K562 (cell line): Measurements from ENCODE around the gene FLVCR2.

Source experiments
- POLR2AphosphoS5 ChIP-seq: IDR thresholded peaks from 2 replicates; pipeline ENCODE4 v1.6.1; 2011; ENCODE audit warnings: mild to moderate bottlenecking, low read depth, low read length, moderate library complexity; ENCODE audit not compliant: control insufficient read depth, insufficient read depth
- ZBTB7A ChIP-seq: IDR thresholded peaks from 2 replicates; pipeline ENCODE4 v1.6.1; 2011; ENCODE audit warnings: low read depth, mild to moderate bottlenecking, low read length, moderate library complexity, borderline replicate concordance; ENCODE audit not compliant: control insufficient read depth
- ZNF274 ChIP-seq: IDR thresholded peaks from 2 replicates; pipeline ENCODE4 v1.6.1; 2011; ENCODE audit warnings: low read depth, mild to moderate bottlenecking, low read length, moderate library complexity, borderline replicate concordance
- TF ChIP-seq, protein P1 (sequence below): sonication (generic); formaldehyde crosslinking; IDR thresholded peaks from 2 replicates; pipeline ENCODE4 v1.8.0; 2023; ENCODE audit warnings: missing genetic modification reagents, mild to moderate bottlenecking, borderline replicate concordance

DNA sequence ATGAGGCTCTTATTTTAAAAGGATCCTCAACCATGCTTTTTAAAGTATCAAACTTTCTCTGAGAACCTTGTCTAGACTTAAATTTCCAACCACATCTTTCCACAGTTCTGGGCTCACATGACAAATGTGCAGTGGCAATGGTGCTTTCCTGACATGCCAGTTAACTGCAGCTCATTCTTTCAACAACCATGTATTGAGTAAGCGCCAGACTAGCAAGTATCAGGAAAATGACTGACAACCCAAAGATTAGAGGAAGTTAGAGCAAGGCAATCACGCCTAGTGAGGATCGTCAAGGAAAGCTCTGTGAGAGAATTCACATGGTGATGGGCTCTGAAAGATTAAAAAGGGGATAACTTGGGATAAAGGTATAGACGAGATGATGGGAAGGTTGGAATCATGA is 35.8 kb downstream of the FLVCR2 start:
- no peak for TF ChIP-seq POLR2AphosphoS5
- TF ChIP-seq ZNF274: no peak
- TF ChIP-seq, protein P1, sequence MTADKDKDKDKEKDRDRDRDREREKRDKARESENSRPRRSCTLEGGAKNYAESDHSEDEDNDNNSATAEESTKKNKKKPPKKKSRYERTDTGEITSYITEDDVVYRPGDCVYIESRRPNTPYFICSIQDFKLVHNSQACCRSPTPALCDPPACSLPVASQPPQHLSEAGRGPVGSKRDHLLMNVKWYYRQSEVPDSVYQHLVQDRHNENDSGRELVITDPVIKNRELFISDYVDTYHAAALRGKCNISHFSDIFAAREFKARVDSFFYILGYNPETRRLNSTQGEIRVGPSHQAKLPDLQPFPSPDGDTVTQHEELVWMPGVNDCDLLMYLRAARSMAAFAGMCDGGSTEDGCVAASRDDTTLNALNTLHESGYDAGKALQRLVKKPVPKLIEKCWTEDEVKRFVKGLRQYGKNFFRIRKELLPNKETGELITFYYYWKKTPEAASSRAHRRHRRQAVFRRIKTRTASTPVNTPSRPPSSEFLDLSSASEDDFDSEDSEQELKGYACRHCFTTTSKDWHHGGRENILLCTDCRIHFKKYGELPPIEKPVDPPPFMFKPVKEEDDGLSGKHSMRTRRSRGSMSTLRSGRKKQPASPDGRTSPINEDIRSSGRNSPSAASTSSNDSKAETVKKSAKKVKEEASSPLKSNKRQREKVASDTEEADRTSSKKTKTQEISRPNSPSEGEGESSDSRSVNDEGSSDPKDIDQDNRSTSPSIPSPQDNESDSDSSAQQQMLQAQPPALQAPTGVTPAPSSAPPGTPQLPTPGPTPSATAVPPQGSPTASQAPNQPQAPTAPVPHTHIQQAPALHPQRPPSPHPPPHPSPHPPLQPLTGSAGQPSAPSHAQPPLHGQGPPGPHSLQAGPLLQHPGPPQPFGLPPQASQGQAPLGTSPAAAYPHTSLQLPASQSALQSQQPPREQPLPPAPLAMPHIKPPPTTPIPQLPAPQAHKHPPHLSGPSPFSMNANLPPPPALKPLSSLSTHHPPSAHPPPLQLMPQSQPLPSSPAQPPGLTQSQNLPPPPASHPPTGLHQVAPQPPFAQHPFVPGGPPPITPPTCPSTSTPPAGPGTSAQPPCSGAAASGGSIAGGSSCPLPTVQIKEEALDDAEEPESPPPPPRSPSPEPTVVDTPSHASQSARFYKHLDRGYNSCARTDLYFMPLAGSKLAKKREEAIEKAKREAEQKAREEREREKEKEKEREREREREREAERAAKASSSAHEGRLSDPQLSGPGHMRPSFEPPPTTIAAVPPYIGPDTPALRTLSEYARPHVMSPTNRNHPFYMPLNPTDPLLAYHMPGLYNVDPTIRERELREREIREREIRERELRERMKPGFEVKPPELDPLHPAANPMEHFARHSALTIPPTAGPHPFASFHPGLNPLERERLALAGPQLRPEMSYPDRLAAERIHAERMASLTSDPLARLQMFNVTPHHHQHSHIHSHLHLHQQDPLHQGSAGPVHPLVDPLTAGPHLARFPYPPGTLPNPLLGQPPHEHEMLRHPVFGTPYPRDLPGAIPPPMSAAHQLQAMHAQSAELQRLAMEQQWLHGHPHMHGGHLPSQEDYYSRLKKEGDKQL (CRISPR knock-in tag): no peak
- no peak for TF ChIP-seq ZBTB7A
